Measurements from ENCODE around the gene IFIT2.

Gene IFIT2

DNA sequence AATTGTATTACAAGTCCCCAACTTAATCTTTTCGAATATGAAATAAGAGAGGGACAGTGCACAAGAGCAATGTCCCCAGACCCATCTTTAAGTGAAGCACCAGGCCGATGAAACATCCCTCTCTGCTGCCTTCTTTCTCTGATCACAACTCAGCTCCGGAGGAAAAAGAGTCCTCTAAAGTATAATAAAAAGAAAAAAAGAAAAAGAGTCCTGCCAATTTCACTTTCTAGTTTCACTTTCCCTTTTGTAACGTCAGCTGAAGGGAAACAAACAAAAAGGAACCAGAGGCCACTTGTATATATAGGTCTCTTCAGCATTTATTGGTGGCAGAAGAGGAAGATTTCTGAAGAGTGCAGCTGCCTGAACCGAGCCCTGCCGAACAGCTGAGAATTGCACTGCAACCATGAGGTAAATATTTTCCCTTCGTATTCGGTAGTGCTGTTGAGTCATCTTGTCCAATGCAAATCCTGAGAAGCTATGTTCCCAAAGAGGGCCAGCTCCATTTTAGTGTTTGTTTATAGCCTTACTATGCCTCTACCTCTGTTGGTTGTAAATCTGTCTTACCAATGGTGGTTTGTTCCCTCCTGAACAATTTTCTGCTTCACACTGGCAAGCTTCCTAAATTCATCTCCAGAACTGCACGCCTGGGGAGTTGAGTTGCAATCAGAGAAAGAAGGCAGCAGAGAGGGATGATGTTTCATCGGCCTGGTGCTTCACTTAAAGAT is at the start of gene IFIT2:
Gene IFIT2, plus strand, starts transcription at position 326 of the 725 bp plus-strand sequence. Its CDS starts 78 bp downstream, at position 404.
- DNase-seq: peak; percentile 85 to 96

DNA sequence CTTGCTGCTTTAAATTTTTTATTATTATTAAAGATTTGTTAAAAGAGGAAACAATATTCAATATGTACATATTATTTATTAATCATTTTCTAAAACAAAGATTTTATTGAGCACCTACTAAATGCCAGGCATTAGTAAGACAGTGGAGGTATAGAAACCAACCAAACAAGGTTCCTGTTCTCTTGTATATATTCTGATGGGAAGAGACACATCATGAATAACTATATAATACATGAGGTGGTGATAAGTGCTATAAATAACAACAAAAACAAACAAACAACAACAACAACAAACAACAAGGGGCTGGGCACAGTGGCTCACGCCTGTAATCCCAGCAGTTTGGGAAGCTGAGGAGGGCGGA is 49.6 kb upstream of the IFIT2 start:
- no peak for DNase-seq

DNA sequence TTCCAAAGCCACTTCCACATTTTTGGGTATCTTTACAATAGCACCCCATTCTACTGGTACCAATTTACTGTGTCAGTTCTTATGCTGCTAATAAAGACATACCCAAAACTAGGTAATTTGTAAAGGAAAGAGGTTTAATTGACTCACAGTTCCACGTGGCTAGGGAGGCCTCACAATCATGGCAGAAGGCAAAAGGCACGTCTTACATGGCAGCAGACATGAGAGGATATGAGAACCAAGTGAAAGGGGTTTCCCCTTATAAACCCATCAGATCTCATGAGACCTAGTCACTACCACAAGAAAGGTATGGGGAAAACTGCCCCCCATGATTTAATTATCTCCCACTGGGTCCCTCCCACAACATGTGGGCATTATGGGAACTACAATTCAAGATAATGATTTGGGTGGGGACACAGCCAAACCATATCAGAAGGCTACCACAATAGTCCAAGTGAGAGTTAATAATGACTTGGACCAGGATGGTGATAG is 46.7 kb upstream of the IFIT2 start:
- DNase-seq: peak in 1 of 2 donors; percentile 77

DNA sequence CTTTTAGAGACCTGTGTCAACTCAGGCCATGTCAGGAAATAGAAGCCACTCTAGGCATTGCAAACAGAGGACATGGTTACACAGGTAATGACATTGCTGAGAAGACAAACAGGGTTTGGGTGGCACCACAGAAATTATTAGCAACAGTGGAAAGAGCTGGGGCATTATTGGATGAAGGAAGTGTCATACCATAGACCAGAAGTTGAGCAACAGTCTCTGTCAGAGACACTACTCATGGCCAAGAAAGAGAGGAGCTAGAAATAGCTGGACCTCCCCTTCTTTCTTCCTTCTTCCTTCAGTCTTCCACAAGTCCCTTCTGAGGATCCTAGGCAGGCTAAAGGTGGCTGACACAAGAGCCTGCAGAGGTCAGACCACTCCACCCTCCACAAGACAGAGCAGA is 46.1 kb upstream of the IFIT2 start:
- peak; percentile 71 for DNase-seq

GRCh38 chr10:89256340-89256739 is 45.5 kb upstream of the IFIT2 start:
- DNase-seq: peak; percentile 67 to 76

DNA sequence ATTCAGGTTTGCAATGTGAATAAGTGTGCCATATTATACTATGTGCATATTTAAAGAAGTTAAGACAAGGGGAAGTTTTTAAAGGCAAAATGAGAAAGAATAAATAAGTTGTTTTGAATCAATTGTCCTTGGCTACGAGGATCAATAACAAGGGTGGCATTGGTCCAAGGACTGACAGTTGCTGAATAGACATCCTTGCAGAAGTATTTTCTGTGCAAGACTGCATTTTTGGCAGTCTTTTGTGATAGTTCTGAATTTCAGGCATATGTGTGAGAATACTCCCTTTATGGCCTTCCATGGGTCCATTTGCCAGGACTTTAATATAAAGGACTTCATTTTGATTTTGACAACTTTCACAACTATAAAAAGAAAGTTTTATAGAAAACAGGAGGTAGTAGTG is 44.9 kb upstream of the IFIT2 start:
- no peak for DNase-seq

GRCh38 chr10:89257581-89257980 is 44.3 kb upstream of the IFIT2 start:
- no peak for DNase-seq

DNA sequence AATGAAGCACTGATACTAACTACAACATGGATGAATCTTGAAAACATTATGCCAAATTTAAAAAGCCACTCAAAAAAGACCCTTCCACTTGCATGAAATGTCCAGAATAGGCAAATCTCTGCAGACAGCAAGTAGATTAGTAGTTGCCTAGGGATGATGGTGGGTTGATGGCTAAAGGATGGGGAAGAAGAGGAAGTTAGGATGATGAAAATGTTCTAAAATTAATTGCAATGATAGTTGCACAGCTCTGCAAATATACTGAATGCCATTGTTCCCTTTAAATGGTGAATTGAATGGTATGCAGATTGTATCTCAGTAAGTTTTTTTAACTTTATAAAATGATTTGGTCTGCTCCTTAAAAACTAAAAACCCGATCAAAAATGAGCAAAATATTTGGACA is 43.0 kb upstream of the IFIT2 start:
- DNase-seq: no peak

- no peak for DNase-seq
Observed at GRCh38 chr10:89262086-89263051, 39.5 kb upstream of the IFIT2 start.

DNA sequence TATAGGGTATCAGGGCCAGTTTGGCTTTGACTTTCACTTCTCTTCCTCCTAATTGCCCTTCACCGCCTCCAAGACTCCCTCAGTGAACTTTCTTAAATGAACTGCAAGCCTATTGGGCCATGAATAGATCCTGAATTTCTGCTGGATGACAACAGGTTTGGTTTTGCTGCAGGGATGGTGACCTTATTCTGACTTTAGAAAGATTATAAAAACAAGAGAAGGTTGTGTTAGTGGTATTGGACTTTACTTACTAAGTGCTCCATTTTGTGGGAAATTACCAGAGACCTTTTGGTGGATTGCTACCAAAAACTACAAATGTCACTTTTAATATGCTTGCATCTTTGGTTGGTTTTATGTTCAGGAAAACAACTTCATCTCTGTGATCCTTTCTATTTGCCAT is 38.8 kb upstream of the IFIT2 start:
- peak in 1 of 2 donors; percentile 25 for DNase-seq

GRCh38 chr10:89263531-89263930 is 38.3 kb upstream of the IFIT2 start:
- DNase-seq: no peak

GRCh38 chr10:89266721-89267453 is 35.0 kb upstream of the IFIT2 start:
- no peak for DNase-seq

DNA sequence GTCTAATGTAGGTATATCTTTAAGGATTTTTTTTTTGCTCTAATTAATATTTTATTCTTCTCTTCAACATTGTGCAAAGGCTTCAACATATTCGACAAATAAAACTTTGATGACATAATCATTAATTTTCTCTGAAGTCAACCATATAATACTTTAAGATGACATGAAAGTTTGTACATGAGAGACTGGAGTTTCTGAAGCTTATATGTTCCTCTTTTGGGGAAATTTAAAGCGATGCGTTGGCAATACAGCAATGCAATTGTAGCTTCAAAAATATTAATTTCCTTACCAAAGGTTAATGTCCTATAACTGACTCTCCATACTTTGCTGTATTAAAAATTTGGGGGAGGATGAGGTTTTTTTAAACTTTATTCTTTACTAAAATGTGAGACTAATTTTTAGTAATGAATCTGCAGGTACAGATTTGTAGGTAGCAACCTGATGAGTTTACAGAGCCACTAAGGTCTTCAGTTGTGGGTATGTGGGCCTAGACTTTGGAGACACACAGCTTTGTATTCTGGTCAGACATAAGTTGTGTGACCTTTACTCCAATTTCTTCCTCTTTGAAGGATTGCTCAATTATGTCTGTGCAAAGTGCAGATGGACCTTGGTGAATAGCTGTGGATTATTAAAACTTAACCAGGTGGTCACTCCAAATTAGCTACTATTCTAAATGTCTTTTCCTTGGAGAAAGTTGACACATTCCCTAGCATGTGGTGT is 32.3 kb upstream of the IFIT2 start:
- peak in 1 of 2 donors; percentile 61 for DNase-seq

GRCh38 chr10:89270153-89270483 is 31.7 kb upstream of the IFIT2 start:
- no peak for DNase-seq

- no peak for DNase-seq
Observed at GRCh38 chr10:89271532-89271931, 30.3 kb upstream of the IFIT2 start.

- no peak for DNase-seq
Observed at GRCh38 chr10:89273680-89274079, 28.2 kb upstream of the IFIT2 start.

DNA sequence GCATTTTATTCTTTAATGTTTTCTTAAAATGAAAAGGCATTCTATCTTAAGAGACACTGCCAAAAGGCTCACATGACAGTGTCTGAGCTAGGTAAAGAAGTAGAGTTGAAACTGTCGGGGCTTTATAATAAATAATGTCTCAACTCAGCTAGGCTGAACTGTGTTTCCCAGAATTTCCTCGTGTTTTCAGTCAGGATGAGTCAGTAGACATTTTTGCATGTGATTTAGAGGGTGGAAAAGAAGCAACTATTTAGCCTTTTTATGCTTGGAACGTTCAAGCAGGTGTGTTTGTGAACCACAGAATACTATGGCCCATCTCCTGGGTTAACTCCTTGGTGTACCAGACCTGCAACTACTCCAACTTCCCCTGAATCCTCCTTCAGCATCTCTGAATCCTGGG is 26.9 kb upstream of the IFIT2 start:
- no peak for DNase-seq

GRCh38 chr10:89275383-89275782 is 26.5 kb upstream of the IFIT2 start:
- no peak for DNase-seq

DNA sequence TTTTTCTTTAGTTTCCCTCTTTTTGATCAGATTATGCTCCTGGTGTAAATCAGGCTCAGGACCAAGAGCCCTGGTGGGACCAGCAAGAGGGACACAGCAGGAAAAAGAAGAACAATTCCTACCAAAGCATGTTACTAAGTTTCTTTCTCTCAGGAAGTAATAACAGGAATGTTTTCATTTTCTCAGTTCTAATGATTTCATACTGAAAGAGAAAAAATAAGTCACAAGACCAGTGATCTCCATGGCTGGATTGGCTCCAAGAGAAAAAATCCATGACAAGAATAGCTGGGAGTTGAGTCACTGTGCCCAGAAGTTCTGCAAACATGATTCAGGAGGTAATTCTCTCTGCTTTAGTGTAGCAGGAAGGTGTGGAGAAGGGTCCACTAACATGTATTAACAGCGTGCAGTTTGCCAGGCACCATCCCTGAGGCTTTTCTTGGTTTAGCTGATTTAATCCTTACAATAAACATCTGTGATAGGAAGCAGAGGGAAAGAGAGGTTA is 23.8 kb upstream of the IFIT2 start:
- DNase-seq: peak; percentile 68 to 79

DNA sequence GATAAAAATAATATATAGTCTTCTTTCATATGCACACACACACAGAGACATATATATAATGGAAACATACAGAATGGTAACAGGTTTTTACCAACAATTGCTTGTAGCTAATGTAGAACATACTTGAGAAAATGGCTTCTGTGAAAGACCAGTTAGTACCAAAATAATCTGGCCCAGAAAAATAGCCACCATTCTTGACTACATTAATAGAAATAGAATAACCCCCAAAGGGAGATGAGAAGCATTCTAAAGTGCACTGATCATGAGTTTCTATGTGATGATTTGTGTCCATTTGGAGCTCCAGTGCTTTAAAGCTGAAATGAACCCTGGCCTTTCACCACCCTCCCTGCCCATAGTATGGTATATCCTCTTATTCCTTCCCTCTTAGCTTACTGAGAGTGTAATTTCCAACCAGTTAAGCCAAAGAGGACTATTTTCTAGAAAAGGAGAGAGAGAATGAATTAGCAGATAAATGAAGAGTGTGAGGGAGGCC is 22.9 kb upstream of the IFIT2 start:
- no peak for DNase-seq

DNA sequence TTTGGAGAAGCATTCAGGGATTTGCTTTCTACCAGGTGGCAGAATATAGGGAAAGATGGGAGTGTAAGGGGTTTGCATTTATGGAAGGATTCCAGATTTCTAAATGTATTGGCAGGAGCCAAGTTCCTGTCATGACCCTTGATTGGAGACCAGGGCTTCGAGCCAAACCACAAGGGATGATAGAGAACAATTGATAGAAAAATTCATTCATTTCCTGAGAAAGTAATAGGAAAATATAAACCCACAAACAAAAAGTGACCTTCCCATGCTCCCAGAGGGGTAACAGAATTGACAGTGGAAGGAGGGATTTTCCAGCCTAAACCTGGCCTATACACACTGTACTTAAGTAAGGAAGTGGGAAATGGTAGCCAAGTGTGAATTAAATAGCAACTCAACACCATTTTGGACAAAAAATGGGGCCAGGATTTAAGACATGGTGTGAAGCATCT is 22.4 kb upstream of the IFIT2 start:
- DNase-seq: no peak

DNA sequence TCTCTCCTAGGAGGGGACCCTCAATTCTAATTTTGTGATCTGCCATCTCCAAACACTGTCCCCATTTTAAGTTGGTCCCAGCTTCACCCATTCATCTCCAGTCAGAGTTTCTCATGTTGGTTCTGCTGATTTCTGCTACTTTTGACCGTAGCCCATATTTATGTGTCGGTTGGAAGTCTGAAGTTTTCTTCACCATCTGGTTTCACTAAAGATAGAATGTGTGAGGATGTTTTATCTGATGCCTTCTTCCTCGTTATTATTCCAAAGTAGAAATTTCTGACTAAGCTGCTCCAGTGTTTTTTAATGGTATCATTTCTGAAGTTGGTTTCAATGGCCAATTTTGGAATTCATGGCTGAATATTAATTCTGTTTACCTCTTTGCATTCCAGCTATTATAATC is 21.3 kb upstream of the IFIT2 start:
- no peak for DNase-seq

All from inflammatory macrophage treated with lipopolysaccharide for 1 hour (primary cell).